IMR-90 (cell line): ENCODE results near the gene MED17.

Experiments used
- CEBPB ChIP-seq: IDR thresholded peaks from 2 replicates; pipeline ENCODE4 v1.6.1; 2012; ENCODE audit warnings: low read depth, low read length, improper control_type of control experiment
- FOS ChIP-seq: fragments of 150-350 bp; IDR thresholded peaks from 2 replicates; pipeline ENCODE4 v1.6.1; 2016; ENCODE audit warnings: low read depth, low read length
- MAFK ChIP-seq: IDR thresholded peaks from 2 replicates; pipeline ENCODE4 v1.6.1; 2012; ENCODE audit warnings: low read depth, low read length, improper control_type of control experiment
- MXI1 ChIP-seq: IDR thresholded peaks from 2 replicates; pipeline ENCODE4 v1.6.1; 2012; ENCODE audit warnings: low read depth, mild to moderate bottlenecking, low read length, moderate library complexity, borderline replicate concordance
- NFE2L2 ChIP-seq: fragments of 150-350 bp; IDR thresholded peaks from 2 replicates; pipeline ENCODE4 v1.6.1; 2016; ENCODE audit warnings: low read depth, mild to moderate bottlenecking, low read length
- POLR2A ChIP-seq: IDR thresholded peaks from 2 replicates; pipeline ENCODE4 v1.6.1; 2012; ENCODE audit warnings: mild to moderate bottlenecking, low read depth, low read length
- RAD21 ChIP-seq: IDR thresholded peaks from 2 replicates; pipeline ENCODE4 v1.6.1; 2012; ENCODE audit warnings: low read length, improper control_type of control experiment
- RFX5 ChIP-seq: IDR thresholded peaks from 2 replicates; pipeline ENCODE4 v1.8.0; 2012; ENCODE audit warnings: low read depth, mild to moderate bottlenecking, low read length, moderate library complexity
- SMC3 ChIP-seq: fragments of 150-350 bp; IDR thresholded peaks from 2 replicates; pipeline ENCODE4 v1.6.1; 2016; ENCODE audit warnings: low read depth, mild to moderate bottlenecking, antibody characterized with exemption, low read length, moderate library complexity
- TF ChIP-seq, protein P1 (sequence below): conservative IDR thresholded peaks from 2 replicates; pipeline ENCODE4 v1.5.1; 2012; ENCODE audit warnings: mild to moderate bottlenecking, low read depth, low read length, improper control_type of control experiment
- TF ChIP-seq, protein P2 (sequence below): fragments of 150-350 bp; IDR thresholded peaks from 2 replicates; pipeline ENCODE4 v1.6.1; 2016; ENCODE audit warnings: low read depth, mild to moderate bottlenecking, low read length, moderate library complexity, borderline replicate concordance
- TF ChIP-seq, protein P3 (sequence below): fragments of 150-350 bp; IDR thresholded peaks from 2 replicates; pipeline ENCODE4 v1.6.1; 2017; ENCODE audit warnings: mild to moderate bottlenecking, antibody characterized with exemption, low read length, low read depth

DNA sequence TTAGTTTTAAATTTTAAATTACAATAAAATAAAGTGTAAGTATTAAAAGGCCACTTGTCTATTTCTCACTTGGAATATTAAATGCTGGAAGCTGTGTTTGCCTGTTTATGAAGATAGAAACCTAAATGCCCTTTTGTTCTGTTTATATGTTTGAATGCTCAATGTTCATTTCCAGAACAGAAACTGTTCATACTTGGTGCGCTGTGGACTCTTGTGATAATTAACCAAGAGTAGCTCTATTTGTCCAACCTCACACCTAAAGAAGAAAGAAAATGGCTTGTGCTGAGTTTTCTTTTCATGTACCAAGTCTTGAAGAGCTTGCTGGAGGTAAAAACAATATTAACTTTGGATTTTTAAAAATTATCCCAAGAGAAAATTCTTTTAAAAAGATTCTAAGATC is 37.0 kb upstream of the MED17 start:
- TF ChIP-seq POLR2A (no peak), SMC3 (no peak), FOS (no peak), MXI1 (no peak), CEBPB (no peak), MAFK (no peak), RAD21 (no peak), NFE2L2 (no peak), RFX5 (no peak)
- TF ChIP-seq, protein P1, sequence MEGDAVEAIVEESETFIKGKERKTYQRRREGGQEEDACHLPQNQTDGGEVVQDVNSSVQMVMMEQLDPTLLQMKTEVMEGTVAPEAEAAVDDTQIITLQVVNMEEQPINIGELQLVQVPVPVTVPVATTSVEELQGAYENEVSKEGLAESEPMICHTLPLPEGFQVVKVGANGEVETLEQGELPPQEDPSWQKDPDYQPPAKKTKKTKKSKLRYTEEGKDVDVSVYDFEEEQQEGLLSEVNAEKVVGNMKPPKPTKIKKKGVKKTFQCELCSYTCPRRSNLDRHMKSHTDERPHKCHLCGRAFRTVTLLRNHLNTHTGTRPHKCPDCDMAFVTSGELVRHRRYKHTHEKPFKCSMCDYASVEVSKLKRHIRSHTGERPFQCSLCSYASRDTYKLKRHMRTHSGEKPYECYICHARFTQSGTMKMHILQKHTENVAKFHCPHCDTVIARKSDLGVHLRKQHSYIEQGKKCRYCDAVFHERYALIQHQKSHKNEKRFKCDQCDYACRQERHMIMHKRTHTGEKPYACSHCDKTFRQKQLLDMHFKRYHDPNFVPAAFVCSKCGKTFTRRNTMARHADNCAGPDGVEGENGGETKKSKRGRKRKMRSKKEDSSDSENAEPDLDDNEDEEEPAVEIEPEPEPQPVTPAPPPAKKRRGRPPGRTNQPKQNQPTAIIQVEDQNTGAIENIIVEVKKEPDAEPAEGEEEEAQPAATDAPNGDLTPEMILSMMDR: no peak
- TF ChIP-seq, protein P2, sequence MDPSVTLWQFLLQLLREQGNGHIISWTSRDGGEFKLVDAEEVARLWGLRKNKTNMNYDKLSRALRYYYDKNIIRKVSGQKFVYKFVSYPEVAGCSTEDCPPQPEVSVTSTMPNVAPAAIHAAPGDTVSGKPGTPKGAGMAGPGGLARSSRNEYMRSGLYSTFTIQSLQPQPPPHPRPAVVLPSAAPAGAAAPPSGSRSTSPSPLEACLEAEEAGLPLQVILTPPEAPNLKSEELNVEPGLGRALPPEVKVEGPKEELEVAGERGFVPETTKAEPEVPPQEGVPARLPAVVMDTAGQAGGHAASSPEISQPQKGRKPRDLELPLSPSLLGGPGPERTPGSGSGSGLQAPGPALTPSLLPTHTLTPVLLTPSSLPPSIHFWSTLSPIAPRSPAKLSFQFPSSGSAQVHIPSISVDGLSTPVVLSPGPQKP: no peak
- TF ChIP-seq, protein P3, sequence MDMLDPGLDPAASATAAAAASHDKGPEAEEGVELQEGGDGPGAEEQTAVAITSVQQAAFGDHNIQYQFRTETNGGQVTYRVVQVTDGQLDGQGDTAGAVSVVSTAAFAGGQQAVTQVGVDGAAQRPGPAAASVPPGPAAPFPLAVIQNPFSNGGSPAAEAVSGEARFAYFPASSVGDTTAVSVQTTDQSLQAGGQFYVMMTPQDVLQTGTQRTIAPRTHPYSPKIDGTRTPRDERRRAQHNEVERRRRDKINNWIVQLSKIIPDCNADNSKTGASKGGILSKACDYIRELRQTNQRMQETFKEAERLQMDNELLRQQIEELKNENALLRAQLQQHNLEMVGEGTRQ: no peak
